Measurements from ENCODE around the gene IKBIP.
"Not testable (repeated sequence)": the region's sequence is repeated elsewhere in the genome, so short reads cannot be mapped to it uniquely, and the experiment has no call there.

Gene IKBIP

DNA sequence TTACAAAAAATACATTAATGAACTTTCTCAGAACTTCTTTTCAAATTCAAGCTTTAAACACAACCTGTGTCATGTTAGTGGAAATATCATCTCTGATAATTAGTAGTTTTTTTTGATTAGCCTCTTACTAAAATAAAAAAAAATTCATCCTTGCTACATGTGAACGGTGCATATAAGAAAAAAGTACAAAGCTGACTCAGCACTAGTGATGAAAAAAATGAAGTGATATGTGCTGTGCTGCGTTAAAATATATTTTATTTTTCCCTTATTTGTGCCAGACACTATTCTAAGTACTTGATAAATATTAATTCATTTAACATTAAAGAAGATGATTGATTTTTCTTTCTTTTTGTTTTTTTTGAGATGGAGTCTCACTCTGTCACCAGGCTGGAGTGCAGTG is 7.5 kb downstream of the IKBIP start:
- no peak for DNase-seq (ENCODE audit: low spot score)

DNA sequence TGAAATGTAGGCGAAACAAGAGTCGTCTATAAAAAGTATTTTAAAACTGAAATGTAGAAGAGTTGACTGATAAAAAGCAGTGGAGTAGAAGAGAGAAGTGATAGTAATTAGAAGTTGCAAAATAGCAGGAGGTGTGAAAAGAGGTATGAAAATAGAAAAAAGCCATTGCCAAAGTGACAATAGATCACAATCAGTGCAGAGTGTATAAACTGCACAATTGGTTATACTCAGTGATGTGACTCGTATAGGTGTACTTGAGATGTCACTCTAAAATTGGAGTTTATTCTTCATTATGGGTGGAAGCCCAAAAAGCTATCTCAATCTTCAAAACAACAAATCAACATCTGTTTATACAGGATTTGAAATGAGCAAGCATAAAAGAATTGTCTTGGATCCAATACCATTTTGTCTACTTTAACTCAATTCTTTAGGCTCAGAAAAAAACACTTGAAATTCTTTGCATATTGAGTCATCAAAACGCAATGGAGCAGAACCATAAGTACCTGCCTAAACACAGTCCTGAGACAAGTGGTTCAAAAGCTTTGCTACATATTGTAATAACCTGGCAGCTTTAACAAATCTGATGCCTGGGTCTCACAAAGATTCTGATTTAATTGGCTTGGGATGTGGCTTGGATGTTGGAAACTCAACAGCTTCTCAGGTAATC is 8.8 kb downstream of the IKBIP start:
- peak; percentile 27 for DNase-seq (ENCODE audit: low spot score)

DNA sequence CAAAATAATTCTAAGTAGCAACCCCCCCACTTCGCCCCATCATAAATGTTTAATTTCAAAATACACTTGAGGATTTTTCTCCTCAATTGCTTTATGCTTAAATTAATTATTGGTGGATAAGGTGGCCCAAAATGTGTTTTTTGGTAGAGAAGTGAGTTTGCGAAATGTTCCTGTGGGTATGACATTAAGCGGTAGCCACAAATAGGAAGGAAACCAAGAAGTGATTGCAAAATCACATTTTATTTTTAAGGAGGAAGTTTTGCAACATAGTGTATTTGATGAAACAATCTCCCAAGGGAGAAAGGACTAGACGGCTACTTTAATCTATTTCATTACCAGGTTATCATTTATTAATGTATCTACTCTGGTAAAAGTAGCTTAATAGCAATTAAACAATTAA is 25.6 kb downstream of the IKBIP start:
- DNase-seq (ENCODE audit: low spot score) = no peak

DNA sequence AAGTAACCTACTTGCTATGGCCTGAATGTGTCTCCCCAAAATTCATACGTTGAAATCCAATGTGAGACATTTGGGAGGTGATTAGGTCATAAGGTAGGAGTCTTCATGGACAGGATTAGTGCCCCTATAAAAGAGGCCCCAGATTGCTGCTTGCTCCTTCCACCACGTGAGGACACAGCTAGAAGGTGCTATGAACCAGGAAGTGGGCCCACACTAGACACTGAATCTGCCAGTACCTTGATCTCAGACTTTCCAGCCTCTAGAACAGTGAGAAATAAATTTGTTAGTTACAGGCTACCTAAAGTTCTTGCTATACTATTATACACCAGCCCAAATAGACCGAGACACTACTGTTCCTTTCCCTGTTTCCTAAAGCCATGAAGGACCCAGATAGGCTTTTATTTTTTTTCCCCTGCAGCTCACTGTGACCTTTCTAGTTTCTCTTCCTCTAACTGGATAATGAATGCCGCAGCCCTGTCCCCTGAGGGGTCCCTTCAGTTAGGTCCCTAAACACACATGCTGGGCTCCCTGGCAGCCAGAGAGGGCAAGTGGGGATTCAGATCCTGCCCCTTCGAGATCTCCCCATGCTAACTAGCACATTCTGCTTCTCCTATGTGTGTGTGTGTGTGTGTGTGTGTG is 31.8 kb downstream of the IKBIP start:
- DNase-seq (ENCODE audit: low spot score) = peak; percentile 85

GRCh38 chr12:98610596-98610995 is 34.0 kb downstream of the IKBIP start:
- no peak for DNase-seq (ENCODE audit: low spot score)

DNA sequence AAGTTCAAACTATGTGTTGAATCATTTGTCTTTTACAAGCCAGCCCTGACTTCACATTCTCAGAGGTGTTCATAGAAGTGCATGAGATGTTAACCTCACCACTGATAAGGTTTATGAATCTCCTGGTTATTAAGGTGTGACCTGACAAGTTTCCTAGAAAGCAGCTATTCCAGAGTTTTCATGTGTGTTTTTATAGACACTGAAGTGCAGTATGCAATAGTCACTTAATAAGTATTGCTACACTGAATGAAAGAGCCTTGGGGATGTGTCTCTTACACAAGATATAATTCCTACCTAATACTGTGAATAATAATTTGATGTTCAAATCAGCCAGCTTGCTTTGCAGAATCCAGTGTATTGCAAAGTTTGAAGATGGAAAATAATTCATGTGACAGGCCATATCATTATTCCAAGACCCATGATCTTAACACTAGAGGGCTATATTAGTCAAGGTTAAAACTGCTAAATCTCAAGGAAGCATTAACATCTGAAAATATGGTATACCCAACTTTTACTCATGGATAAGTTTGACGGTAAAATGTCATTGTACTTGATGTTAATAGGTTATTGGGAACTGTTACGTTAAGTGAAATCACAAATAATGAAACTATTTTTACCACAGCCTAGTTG is 38.1 kb downstream of the IKBIP start:
- peak; percentile 30 for DNase-seq (ENCODE audit: low spot score)

DNA sequence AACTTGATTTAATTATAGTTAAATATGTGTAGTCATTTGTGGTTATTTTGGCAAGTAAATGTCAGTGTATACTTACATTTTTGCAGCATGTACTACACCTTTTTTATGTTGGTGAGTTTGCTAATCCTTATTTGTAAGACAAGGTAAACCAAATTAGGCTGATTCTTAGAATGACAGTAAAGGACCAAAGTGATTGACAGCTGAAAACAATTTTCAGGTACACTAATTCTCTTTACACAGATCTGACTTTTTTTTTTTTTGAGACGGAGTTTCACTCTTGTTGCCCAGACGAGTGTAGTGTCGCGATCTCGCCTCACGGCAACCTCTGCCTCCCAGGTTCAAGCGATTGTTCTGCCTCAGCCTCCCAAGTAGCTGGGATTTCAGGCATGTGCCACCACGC is 42.7 kb downstream of the IKBIP start:
- DNase-seq (ENCODE audit: low spot score) = no peak

DNA sequence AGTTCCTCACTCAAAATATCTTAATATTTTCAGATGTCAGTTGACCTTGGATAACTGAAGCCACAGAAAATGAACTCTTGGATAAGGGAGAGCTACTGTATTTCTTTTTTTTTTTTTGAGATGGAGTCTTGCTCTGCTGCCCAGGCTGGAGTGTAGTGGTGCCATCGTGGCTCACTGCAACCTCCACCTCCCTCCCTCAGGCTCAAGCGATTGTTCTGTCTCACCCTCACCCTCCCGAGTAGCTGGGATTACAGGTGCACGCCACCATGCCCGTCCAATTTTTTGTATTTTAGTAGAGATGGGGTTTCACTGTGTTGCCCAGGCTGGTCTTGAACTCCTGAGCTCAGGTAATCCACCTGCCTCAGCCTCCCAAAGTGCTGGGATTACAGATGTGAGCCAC is 47.3 kb downstream of the IKBIP start:
- not testable (repeated sequence) for DNase-seq (ENCODE audit: low spot score)

GRCh38 chr12:98595243-98595988 is 49.2 kb downstream of the IKBIP start:
- DNase-seq (ENCODE audit: low spot score) = no peak

DNA sequence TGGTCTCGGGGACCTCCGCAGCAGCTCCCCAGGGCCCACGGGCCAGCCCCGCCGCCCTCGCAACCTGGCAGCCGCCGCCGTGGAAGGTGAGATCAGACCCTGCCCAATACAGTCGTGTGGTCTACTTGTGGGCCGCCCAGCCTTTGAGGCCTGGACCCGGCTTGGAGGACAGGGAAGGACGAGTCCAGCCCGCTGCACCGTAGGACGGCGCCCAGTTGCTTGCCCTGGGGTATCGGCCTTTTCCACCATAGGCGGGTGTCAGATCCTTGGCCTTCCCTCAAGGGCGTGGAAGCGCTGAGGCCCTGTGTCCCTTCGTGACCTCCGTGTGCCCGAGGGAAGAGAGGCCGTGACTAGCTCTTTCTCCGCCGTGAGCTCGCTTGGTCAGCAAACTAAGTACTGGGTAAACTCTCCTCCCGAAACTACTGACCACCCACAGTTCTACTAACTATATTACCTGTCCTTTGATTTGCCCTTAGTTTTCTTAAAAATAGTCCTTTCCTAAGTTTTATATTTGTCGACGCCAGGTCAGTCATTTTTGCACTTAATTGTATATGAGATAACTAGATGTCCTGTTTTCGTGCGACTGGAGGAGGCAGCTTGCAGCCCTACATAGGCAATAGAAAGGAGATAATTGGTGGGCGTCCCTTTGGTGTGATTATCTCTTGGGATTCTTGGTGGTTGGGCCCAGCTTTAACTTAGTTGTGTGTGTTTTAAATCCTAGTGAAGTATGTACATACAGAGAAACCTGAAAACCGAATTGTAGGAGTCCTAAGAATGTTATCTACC is 50.3 kb downstream of the IKBIP start:
- peak; percentile 39 for DNase-seq (ENCODE audit: low spot score)

- peak; percentile 98 for DNase-seq (ENCODE audit: low spot score)
These were observed 51.1 kb downstream of the IKBIP start, which contains the start of gene SLC25A3 for GRCh38 chr12:98593351-98594049. Gene SLC25A3 (plus strand): TSS chr12:98593686. CDS start chr12:98593979, 293 bp downstream.

DNA sequence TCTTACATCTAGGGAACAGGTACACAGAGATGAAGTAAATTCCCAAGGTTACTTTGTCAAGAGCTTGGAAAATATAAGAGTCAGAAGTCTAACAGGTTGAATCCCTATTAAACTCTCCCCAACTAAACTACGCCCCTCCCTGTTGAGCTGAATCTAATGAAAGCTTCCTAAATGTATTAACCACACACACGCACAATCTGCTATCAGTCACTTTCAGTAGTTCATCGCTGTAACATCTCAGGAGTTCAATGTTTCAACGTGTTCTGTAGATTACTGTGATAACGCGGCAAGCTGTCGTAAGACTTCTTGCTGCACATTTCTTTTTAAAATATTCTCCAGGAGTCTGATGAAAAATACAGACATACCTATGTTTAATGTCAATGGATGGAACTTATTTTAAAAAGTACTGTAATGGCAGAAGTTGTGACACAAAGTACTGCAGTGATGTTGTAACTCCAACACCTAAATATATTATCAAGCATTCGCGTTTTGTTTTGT is 51.7 kb downstream of the IKBIP start:
- DNase-seq (ENCODE audit: low spot score) = no peak

DNA sequence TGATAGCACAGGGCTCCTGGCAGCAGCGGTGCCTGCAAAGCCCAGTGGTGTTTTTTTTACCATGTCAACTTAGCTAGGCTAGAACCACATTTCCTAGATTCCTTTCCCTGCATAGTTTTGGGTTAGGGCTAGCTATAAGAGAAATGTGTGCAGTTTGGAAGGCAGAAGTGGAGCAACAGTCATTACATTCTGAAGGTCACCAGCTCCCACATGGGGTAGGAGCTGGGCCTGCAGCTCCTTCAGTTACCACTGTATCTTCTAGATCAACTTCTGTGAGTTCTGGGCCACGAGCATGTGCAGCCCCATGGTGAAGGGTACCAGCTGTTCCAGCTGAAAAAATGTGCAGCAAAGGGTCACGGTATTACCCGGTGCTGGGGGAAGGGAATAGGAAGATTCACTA is 53.4 kb downstream of the IKBIP start:
- peak; percentile 45 for DNase-seq (ENCODE audit: low spot score)

DNA sequence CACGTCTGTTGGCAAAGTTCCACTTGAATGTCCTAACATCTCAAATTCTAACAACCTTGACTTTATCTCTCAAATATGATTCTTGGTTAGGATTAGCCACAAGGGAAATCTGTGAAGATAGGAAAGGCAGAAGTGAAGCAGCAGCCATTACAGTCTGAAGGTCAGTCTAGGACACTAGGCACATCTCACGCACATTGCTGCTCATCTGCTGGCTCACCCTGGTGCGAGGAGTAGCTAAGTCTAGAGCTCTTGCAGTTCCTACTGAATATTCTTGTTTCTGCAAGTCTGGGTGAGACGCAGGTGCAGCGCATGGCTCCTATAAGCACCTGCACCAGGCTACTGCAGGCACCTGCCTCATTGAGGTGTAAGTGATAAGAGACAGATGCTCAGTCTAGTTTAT is 57.5 kb downstream of the IKBIP start:
- no peak for DNase-seq (ENCODE audit: low spot score)

- no peak for DNase-seq (ENCODE audit: low spot score)
These were observed 62.5 kb downstream of the IKBIP start for GRCh38 chr12:98582093-98582492.

GRCh38 chr12:98581101-98581500 is 63.5 kb downstream of the IKBIP start:
- DNase-seq (ENCODE audit: low spot score) = no peak

- DNase-seq (ENCODE audit: low spot score) = no peak
These were observed 63.9 kb downstream of the IKBIP start for GRCh38 chr12:98580695-98581094.

GRCh38 chr12:98579835-98580234 is 64.8 kb downstream of the IKBIP start:
- DNase-seq (ENCODE audit: low spot score) = no peak

GRCh38 chr12:98579347-98579746 is 65.2 kb downstream of the IKBIP start:
- no peak for DNase-seq (ENCODE audit: low spot score)

- no peak for DNase-seq (ENCODE audit: low spot score)
These were observed 65.8 kb downstream of the IKBIP start for GRCh38 chr12:98578821-98579220.

DNA sequence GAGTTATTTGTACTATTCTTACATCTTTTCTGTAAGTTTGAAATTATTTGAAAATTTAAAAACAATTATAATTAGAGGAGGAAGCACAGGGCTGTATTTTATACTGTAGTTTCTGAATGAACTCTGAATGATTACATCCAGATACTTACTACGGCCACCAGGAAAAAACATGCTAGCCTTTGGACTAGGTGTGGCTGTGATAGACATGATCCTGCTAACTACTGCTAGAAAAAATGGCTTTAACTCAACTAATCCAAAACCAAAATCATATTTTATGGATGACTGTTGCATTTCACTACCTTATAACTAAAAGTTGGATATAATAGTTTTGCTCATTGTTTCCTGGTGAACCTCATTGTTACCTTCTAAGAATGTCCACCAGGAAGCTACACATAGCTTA is 66.2 kb downstream of the IKBIP start:
- no peak for DNase-seq (ENCODE audit: low spot score)
